Muscle layer of colon (tissue), 2 donors: ENCODE measurements around the gene DPEP2.
"Not testable (repeated sequence)": the region's sequence is repeated elsewhere in the genome, so short reads cannot be mapped to it uniquely, and the experiment has no call there.

Source experiments
- H3K27ac ChIP-seq: one replicate; pipeline ENCODE4 v1.7.0; 2013; ENCODE audit warnings: low read depth, mild to moderate bottlenecking, low read length, moderate library complexity
- H3K27me3 ChIP-seq, 2 donors: one replicate each; pipeline ENCODE4 v1.7.0; 2013; ENCODE audit warnings: low read length in 2 of 2, mild to moderate bottlenecking in 2 of 2; ENCODE audit not compliant: insufficient read depth in 2 of 2, control insufficient read depth in 1 of 2
- H3K36me3 ChIP-seq: one replicate; pipeline ENCODE4 v1.7.0; 2013; ENCODE audit warnings: mild to moderate bottlenecking, low read length; ENCODE audit not compliant: insufficient read depth
- H3K4me1 ChIP-seq: one replicate; pipeline ENCODE4 v1.7.0; 2013; ENCODE audit warnings: mild to moderate bottlenecking, low read length; ENCODE audit not compliant: insufficient read depth
- H3K4me3 ChIP-seq, 2 donors: one replicate each; pipeline ENCODE4 v1.7.0; 2013; ENCODE audit warnings: low read length in 2 of 2, low read depth in 1 of 2, mild to moderate bottlenecking in 1 of 2, moderate library complexity in 1 of 2
- H3K9ac ChIP-seq: one replicate; pipeline ENCODE4 v1.7.0; 2013; ENCODE audit warnings: low read length
- H3K9me3 ChIP-seq: one replicate; pipeline ENCODE4 v1.7.0; 2013; ENCODE audit warnings: mild to moderate bottlenecking, low read length
- donor health status: abdominal sarcoma.
- donor health status: Adenocarcinoma of cecum.

DPEP2 gene, protein sequence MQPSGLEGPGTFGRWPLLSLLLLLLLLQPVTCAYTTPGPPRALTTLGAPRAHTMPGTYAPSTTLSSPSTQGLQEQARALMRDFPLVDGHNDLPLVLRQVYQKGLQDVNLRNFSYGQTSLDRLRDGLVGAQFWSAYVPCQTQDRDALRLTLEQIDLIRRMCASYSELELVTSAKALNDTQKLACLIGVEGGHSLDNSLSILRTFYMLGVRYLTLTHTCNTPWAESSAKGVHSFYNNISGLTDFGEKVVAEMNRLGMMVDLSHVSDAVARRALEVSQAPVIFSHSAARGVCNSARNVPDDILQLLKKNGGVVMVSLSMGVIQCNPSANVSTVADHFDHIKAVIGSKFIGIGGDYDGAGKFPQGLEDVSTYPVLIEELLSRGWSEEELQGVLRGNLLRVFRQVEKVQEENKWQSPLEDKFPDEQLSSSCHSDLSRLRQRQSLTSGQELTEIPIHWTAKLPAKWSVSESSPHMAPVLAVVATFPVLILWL

DNA sequence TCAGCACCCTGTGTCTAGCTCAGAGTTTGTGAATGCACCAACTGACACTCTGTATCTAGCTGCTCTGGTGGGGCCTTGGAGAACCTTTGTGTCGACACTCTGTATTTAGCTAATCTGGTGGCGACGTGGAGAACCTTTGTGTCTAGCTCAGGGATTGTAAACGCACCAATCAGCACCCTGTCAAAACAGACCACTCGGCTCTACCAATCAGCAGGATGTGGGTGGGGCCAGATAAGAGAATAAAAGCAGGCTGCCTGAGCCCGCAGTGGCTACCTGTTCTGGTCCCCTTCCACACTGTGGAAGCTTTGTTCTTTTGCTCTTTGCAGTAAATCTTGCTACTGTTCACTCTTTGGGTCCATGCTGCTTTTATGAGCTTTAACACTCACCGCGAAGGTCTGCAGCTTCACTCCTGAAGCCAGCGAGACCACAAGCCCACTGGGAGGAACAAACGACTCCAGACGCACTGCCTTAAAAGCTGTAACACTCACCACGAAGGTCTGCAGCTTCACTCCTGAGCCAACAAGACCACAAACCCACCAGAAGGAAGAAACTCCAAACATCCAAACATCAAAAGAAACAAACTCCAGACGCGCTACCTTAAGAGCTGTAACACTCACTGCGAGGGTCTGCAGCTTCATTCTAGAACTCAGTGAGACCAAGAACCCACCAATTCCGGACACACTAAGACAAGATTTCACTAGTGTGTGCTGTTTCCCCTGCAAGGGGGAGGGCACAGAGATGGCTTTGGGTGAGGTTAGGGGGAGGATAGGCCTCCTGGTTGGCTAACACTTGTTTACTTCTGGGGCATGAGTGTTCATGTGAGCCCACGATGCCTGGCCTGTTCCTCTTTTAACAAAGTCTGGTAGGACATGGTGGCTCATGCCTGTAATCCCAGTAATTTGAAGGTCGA is at the start of gene DPEP2:
TSS of gene DPEP2 (minus strand) at position 706 of the 910 bp plus-strand sequence. CDS start 6,272 bp downstream, outside the sequence.
- not testable (repeated sequence) for H3K4me3 ChIP-seq, H3K27me3 ChIP-seq, H3K4me1 ChIP-seq, H3K9ac ChIP-seq, H3K9me3 ChIP-seq, H3K36me3 ChIP-seq
- peak within 1 kb of the TSS; percentile 10 for H3K27ac ChIP-seq

- no peak overlapping the region for H3K9ac ChIP-seq
- no peaks in the 10 kb centered on the region for H3K27me3 ChIP-seq
- no peak overlapping the region for H3K4me3 ChIP-seq
- peaks cover 9% of the 10 kb centered on the region for H3K36me3 ChIP-seq
- H3K4me1 ChIP-seq, result no peaks in the 10 kb centered on the region
- H3K9me3 ChIP-seq, result no peaks in the 10 kb centered on the region
- H3K27ac ChIP-seq, result no peak overlapping the region
These were observed 48.7 kb upstream of the DPEP2 start for GRCh38 chr16:68047987-68048386.

DNA sequence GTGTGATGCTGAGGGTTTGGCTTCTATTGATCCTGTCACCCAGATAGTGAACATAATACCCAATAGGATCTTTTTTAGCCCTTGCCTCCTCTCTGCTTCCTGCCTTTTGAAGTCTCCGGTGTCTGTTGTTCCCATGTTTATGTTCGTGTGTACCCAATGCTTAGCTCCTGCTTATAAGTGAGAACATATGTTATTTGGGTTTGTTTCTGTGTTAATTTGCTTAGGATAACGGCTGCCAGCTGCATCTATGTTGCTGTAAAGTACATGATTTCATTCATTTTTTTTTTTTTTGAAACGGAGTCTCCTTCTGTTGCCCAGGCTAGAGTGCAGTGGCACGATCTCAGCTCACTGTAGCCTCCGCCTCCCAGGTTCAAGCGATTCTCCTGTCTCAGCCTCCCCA is 46.8 kb upstream of the DPEP2 start:
- peaks cover 9% of the 10 kb centered on the region for H3K36me3 ChIP-seq
- H3K27ac ChIP-seq, result no peak overlapping the region
- H3K4me3 ChIP-seq, result no peak overlapping the region

DNA sequence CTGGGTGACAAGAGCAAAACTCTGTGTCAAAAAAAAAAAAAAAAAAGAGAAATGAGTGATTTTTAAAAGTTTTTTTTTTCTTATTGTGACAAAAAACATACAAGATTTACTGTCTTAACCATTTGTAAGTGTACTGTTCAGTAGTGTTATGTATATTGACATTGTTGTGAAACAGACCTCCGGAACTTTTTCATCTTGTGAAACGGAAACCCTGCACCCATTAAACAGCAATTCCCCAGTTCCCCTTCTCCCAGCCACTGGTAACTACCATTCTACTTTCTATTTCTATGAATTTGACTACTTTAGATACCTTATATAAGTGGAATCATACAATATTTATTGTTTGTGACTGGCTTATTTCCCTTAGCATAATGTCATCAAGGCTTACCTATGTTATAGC is 42.5 kb upstream of the DPEP2 start:
- no peak overlapping the region for H3K4me3 ChIP-seq
- H3K9ac ChIP-seq, result no peak overlapping the region
- H3K27ac ChIP-seq, result no peak overlapping the region

More for the DNA sequence above, 46.8 kb upstream of the DPEP2 start:
- Histone ChIP-seq H3K27me3 (no peaks in the 10 kb centered on the region), H3K9ac (no peak overlapping the region), H3K9me3 (no peaks in the 10 kb centered on the region), H3K4me1 (no peaks in the 10 kb centered on the region)

GRCh38 chr16:68040506-68041288 is 41.4 kb upstream of the DPEP2 start:
- H3K36me3 ChIP-seq, result no peaks in the 10 kb centered on the region
- no peak overlapping the region for H3K4me3 ChIP-seq
- no peaks in the 10 kb centered on the region for H3K27me3 ChIP-seq
- no peak overlapping the region for H3K27ac ChIP-seq
- no peak overlapping the region for H3K9ac ChIP-seq
- no peaks in the 10 kb centered on the region for H3K4me1 ChIP-seq
- H3K9me3 ChIP-seq, result no peaks in the 10 kb centered on the region

More for the DNA sequence above, 42.5 kb upstream of the DPEP2 start:
- H3K27me3 ChIP-seq, result no peaks in the 10 kb centered on the region
- no peaks in the 10 kb centered on the region for H3K9me3 ChIP-seq
- no peaks in the 10 kb centered on the region for H3K36me3 ChIP-seq
- H3K4me1 ChIP-seq, result no peaks in the 10 kb centered on the region

- Histone ChIP-seq H3K27me3 (no peaks in the 10 kb centered on the region), H3K36me3 (no peaks in the 10 kb centered on the region), H3K9me3 (no peaks in the 10 kb centered on the region), H3K4me1 (no peaks in the 10 kb centered on the region), H3K4me3 (no peak overlapping the region), H3K9ac (no peak overlapping the region), H3K27ac (no peak overlapping the region)
These were observed 38.7 kb upstream of the DPEP2 start for GRCh38 chr16:68037841-68038597.

DNA sequence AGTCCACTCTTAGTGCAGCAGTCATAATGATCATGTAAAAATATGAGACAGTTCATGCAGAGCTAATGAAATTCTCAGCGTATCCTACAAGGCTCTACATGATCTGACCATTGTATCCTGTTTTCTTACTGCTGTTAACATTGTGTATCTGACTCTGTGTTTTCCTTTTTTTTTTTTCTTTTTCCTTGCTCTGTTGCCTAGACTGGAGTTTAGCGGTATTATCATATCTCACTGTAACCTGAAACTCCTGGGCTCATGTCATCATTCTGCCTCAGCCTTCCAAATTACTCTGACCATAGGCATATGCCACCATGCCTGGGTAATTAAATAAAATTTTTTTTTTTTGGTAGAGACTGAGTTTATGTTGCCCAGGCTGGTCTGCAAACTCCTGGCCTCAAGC is 35.9 kb upstream of the DPEP2 start:
- Histone ChIP-seq H3K4me3 (no peak overlapping the region), H3K36me3 (no peaks in the 10 kb centered on the region), H3K4me1 (no peaks in the 10 kb centered on the region), H3K27ac (no peak overlapping the region), H3K9ac (no peak overlapping the region), H3K27me3 (no peaks in the 10 kb centered on the region), H3K9me3 (no peaks in the 10 kb centered on the region)

DNA sequence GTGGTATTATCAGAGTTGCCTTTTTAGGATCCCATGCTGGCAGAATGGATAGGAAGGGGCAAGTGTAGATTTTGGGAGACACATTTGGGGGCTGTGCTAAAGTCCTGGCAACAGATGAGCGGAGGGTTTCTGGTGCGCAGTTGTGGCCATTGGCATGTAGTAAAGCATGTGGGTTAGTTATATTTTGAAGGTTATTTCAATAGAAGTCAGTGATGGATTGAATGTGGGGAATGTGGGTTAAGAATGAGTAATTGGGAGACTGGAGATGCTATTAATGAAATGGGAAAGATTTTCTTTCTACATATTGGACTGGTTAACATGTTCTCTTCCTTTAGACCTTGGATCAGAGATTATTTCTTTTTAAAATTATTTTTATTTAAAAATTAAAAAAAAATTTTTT is 33.8 kb upstream of the DPEP2 start:
- Histone ChIP-seq H3K4me3 (no peak overlapping the region), H3K36me3 (peaks cover 4% of the 10 kb centered on the region), H3K27me3 (no peaks in the 10 kb centered on the region), H3K4me1 (no peaks in the 10 kb centered on the region), H3K9me3 (no peaks in the 10 kb centered on the region), H3K27ac (no peak overlapping the region), H3K9ac (no peak overlapping the region)

GRCh38 chr16:68031951-68032350 is 32.7 kb upstream of the DPEP2 start:
- no peak overlapping the region for H3K27ac ChIP-seq
- H3K27me3 ChIP-seq, result no peaks in the 10 kb centered on the region
- H3K9ac ChIP-seq, result no peak overlapping the region
- peaks cover 4% of the 10 kb centered on the region for H3K36me3 ChIP-seq
- H3K9me3 ChIP-seq, result no peaks in the 10 kb centered on the region
- no peaks in the 10 kb centered on the region for H3K4me1 ChIP-seq
- no peak overlapping the region for H3K4me3 ChIP-seq

DNA sequence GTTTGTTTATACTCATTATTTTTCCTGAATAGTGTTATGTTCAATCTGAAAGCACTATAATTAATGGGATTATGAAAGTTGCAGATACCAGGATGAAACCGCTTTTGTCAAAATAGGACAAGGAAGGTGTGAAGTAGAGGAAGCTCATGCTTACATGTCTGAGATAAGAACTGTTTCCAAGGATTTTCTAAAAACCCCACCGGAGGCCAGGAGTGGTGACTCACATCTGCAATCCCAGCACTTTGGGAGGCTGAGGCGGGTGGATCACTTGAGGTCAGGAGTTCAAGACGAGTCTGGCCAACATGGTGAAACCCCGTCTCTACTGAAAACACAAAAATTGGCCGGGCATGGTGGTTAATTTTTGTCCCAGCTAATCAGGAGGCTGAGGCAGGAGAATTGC is 30.8 kb upstream of the DPEP2 start:
- not testable (repeated sequence) for H3K27ac ChIP-seq, H3K27me3 ChIP-seq, H3K36me3 ChIP-seq, H3K9ac ChIP-seq, H3K4me3 ChIP-seq, H3K9me3 ChIP-seq, H3K4me1 ChIP-seq
